HEK293T (cell line): Measurements from ENCODE around the gene ANKRD60.

Source experiments
- ELF4 ChIP-seq: fragments of 450-650 bp; IDR thresholded peaks from 2 replicates; pipeline ENCODE4 v1.6.1; 2017; ENCODE audit warnings: antibody characterized with exemption
- L3MBTL2 ChIP-seq: fragments of 450-650 bp; conservative IDR thresholded peaks from 2 replicates; pipeline ENCODE4 v1.6.1; 2016; ENCODE audit warnings: mild to moderate bottlenecking

GRCh38 chr20:58184063-58184462, 44.4 kb downstream of the ANKRD60 start:
- TF ChIP-seq ELF4 (no peak), L3MBTL2 (no peak)
